Testis (tissue), 3 donors: ENCODE data around the gene MCUR1. TPM values are rescaled to one million over a fixed set of nuclear protein-coding genes. Genes with fewer than 3 reads are reported as not detected.

Experiments used
- DNase-seq: peaks from one replicate; pipeline ENCODE4 v3.0.0-alpha.2; 2019
- H3K27ac ChIP-seq, 2 donors: fragments of 200-600 bp; sonication (generic); one replicate each; pipeline ENCODE4 v1.5.1; 2019
- H3K27me3 ChIP-seq: fragments of 200-600 bp; sonication (generic); one replicate; pipeline ENCODE4 v1.5.1; 2019
- H3K36me3 ChIP-seq: fragments of 200-600 bp; sonication (generic); one replicate; pipeline ENCODE4 v1.5.1; 2017; ENCODE audit warnings: low read depth; ENCODE audit errors: missing control alignments
- H3K4me1 ChIP-seq: fragments of 200-600 bp; sonication (generic); one replicate; pipeline ENCODE4 v1.5.1; 2019
- H3K4me3 ChIP-seq, 2 donors: fragments of 200-600 bp; sonication (generic); one replicate each; pipeline ENCODE4 v1.5.1; 2017 to 2019
- H3K9me3 ChIP-seq: fragments of 200-600 bp; sonication (generic); one replicate; pipeline ENCODE4 v1.5.1; 2017
- POLR2A ChIP-seq: fragments of 450-650 bp; IDR thresholded peaks from one replicate; pipeline ENCODE4 v1.6.1; 2017; ENCODE audit warnings: antibody characterized with exemption, mild to moderate bottlenecking, moderate library complexity
- WGBS, 2 donors: methylation state at CpG; one replicate each; pipeline ENCODE4 v1.1.5; 2018; 5-methylcytosine and 5-hydroxymethylcytosine counted together
- intact Hi-C: fragments of 100-400 bp; cut with DNase I; formaldehyde crosslinking; loops from one replicate; pipeline ENCODE4 v1.15.1; 2023; ENCODE audit warnings: low total_unique reads
- polyA plus RNA-seq: library from polyadenylated mRNA; stranded (reverse); fragments of 350-450 nt; fragmentation: Illumina TruSeq; extraction: RNeasy Lipid Tissue Mini Kit (QIAGEN cat#74804); gene quantifications from one replicate; pipeline ENCODE4 v1.2.3, GENCODE V29; 2014; ENCODE audit warnings: low read depth, low replicate concordance; ENCODE audit not compliant: insufficient read depth
- total RNA-seq, 2 donors: library from RNA; depleted of rRNA; stranded (reverse); fragments of >200 nt; gene quantifications; one replicate each; pipeline ENCODE4 v1.2.3, GENCODE V29; 2016
- TF ChIP-seq, protein P1 (sequence below), 3 experiments: fragments of 450-650 bp in 2 of 3; fragments of 200-600 bp in 1 of 3; sonication (generic) in 1 of 3; IDR thresholded peaks; one replicate each; pipeline ENCODE4 v1.5.1; 2016 to 2019; ENCODE audit warnings: antibody characterized with exemption in 3 of 3, mild to moderate bottlenecking in 2 of 3, moderate library complexity in 1 of 3

MCUR1 gene
- total and polyA plus RNA-seq, 3 donors from 2014 or later, result 12.0 to 18.5 (median 12.8) TPM

GRCh38 chr6:13811627-13812358, 2.6 kb downstream of the MCUR1 start:
- H3K27me3 ChIP-seq, result no peaks in the 10 kb centered on the region
- peak overlapping the region in 1 of 2 donors; percentile 27 for H3K27ac ChIP-seq
- intact Hi-C loops, result no loop called here
- TF ChIP-seq, protein P1, sequence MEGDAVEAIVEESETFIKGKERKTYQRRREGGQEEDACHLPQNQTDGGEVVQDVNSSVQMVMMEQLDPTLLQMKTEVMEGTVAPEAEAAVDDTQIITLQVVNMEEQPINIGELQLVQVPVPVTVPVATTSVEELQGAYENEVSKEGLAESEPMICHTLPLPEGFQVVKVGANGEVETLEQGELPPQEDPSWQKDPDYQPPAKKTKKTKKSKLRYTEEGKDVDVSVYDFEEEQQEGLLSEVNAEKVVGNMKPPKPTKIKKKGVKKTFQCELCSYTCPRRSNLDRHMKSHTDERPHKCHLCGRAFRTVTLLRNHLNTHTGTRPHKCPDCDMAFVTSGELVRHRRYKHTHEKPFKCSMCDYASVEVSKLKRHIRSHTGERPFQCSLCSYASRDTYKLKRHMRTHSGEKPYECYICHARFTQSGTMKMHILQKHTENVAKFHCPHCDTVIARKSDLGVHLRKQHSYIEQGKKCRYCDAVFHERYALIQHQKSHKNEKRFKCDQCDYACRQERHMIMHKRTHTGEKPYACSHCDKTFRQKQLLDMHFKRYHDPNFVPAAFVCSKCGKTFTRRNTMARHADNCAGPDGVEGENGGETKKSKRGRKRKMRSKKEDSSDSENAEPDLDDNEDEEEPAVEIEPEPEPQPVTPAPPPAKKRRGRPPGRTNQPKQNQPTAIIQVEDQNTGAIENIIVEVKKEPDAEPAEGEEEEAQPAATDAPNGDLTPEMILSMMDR (IDR thresholded peaks at IDR 0.05), result no peak
- TF ChIP-seq POLR2A, result no peak
- WGBS, 2 donors, result 36 to 49% methylated on average over 8 of the region's 8 CpGs
- no peaks in the 10 kb centered on the region for H3K9me3 ChIP-seq
- no peaks in the 10 kb centered on the region for H3K36me3 ChIP-seq
- H3K4me3 ChIP-seq, result no peak overlapping the region
- no peak for DNase-seq
- peaks cover 15% of the 10 kb centered on the region for H3K4me1 ChIP-seq

DNA sequence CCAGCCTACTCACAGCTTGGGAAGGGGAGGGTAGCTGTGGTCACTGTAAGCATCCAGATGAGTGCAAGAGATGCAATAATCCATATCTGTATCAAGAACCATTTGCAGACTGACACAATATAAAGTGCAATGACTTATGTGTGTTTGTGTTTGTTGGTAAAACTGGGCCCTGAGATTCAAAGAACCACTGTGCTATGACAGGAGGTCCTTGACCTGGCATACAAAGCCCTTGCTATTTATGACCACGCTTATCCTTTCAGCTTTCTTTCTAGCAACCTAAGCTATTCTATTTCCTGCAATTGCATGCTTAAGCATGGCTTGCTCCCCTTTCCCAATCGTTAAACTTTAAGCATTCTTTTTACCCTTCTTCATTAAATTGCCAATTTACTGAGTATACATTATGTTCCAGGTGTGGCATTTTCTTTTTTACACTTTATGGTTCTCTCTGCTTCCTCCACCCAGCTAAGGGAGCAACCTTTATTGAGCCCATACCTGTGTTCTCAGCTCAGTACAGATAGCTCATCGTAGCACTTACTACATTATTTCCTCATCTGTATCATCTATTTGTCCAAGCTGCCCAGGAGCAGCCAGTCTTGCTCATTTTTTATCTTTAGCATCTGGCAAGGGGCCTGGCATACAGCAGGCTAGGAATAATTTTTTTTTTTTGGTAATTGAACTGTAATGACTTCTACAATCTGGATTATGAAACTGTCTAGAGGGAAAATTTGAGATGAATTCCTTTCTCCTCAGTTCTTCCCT, 3.5 kb downstream of the MCUR1 start:
- 54 to 55% methylated on average over 3 of the region's 3 CpGs for WGBS, 2 donors
- TF ChIP-seq, protein P1 (IDR thresholded peaks at IDR 0.05), result no peak
- TF ChIP-seq POLR2A, result no peak
- Histone ChIP-seq H3K27ac (no peak overlapping the region), H3K4me1 (peaks cover 15% of the 10 kb centered on the region), H3K27me3 (no peaks in the 10 kb centered on the region), H3K36me3 (no peaks in the 10 kb centered on the region), H3K4me3 (no peak overlapping the region), H3K9me3 (no peaks in the 10 kb centered on the region)
- intact Hi-C loops, result no loop called here
- no peak for DNase-seq

- Histone ChIP-seq H3K4me3 (no peak overlapping the region), H3K27ac (no peak overlapping the region), H3K27me3 (no peaks in the 10 kb centered on the region), H3K4me1 (peaks cover 15% of the 10 kb centered on the region), H3K36me3 (no peaks in the 10 kb centered on the region), H3K9me3 (no peaks in the 10 kb centered on the region)
- DNase-seq, result no peak
- intact Hi-C loops, result no loop called here
- WGBS, 2 donors, result 83 to 91% methylated on average over 4 of the region's 4 CpGs
- TF ChIP-seq, protein P1 (IDR thresholded peaks at IDR 0.05), result no peak
- no peak for TF ChIP-seq POLR2A
Measured at GRCh38 chr6:13808801-13809200, 5.6 kb downstream of the MCUR1 start.

DNA sequence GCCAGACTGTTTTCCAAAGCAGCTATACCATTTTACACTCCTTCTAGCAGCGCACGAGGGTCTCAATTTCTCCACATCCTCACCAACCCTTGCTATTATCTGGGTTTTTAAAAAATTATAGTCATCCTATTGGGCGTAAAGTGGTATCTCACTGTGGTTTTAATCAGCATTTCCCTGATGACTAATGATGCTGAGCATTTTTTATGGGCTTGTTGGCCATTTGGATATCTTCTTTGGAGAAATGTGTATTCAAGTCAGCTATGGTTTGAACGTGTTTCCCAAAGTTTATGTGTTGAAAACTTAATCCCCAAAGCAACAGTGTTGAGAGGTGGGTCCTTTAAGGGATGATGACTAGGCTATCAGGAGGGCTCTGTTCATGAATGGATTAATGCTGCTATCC, 6.7 kb downstream of the MCUR1 start:
- TF ChIP-seq, protein P1 (IDR thresholded peaks at IDR 0.05), result no peak
- no peak for TF ChIP-seq POLR2A
- no peaks in the 10 kb centered on the region for H3K36me3 ChIP-seq
- H3K4me3 ChIP-seq, result no peak overlapping the region
- no peak overlapping the region for H3K27ac ChIP-seq
- intact Hi-C loops, result no loop called here
- no peak for DNase-seq
- H3K9me3 ChIP-seq, result no peaks in the 10 kb centered on the region
- peaks cover 11% of the 10 kb centered on the region for H3K4me1 ChIP-seq
- 87 to 98% methylated on average over 4 of the region's 4 CpGs for WGBS, 2 donors
- H3K27me3 ChIP-seq, result no peaks in the 10 kb centered on the region
